Neuronal stem cell (in vitro differentiated cells): ENCODE data around the gene CADM2.

Experiments
- DNase-seq: peaks from one replicate; pipeline ENCODE4 v3.0.0-alpha.2; 2013; ENCODE audit warnings: low spot score
- H2AFZ ChIP-seq: one replicate; pipeline ENCODE4 v1.6.1; 2013; ENCODE audit warnings: mild to moderate bottlenecking, low read length, inconsistent platforms
- H2AK5ac ChIP-seq: 2 replicates; pipeline ENCODE4 v1.6.1; 2013; ENCODE audit warnings: low read depth, mild to moderate bottlenecking, inconsistent platforms, low read length, moderate library complexity, mixed read lengths
- H2BK120ac ChIP-seq: 2 replicates; pipeline ENCODE4 v1.6.1; 2013; ENCODE audit warnings: low read depth, mild to moderate bottlenecking, inconsistent platforms, low read length, moderate library complexity, mixed read lengths
- H2BK12ac ChIP-seq: one replicate; pipeline ENCODE4 v1.6.1; 2013; ENCODE audit warnings: low read length, inconsistent platforms
- H2BK15ac ChIP-seq: 2 replicates; pipeline ENCODE4 v1.6.1; 2013; ENCODE audit warnings: mild to moderate bottlenecking, low read length, inconsistent platforms, mixed read lengths
- H2BK5ac ChIP-seq: one replicate; pipeline ENCODE4 v1.6.1; 2013; ENCODE audit warnings: inconsistent platforms, mild to moderate bottlenecking, low read length, moderate library complexity
- H3K14ac ChIP-seq: one replicate; pipeline ENCODE4 v1.6.1; 2013; ENCODE audit warnings: low read length, inconsistent platforms
- H3K18ac ChIP-seq: 2 replicates; pipeline ENCODE4 v1.6.1; 2013; ENCODE audit warnings: low read length, inconsistent platforms
- H3K23ac ChIP-seq: 2 replicates; pipeline ENCODE4 v1.6.1; 2013; ENCODE audit warnings: low read depth, mild to moderate bottlenecking, mixed read lengths, low read length, inconsistent platforms; ENCODE audit not compliant: poor library complexity
- H3K27ac ChIP-seq: replicated peaks from 3 replicates; pipeline ENCODE4 v1.5.1; 2013; ENCODE audit warnings: low read length, inconsistent platforms
- H3K27me3 ChIP-seq, 3 experiments: 2 replicates each; pipeline ENCODE4 v1.6.1; 2013; ENCODE audit warnings: low read length in 3 of 3, mild to moderate bottlenecking in 2 of 3, inconsistent platforms in 1 of 3, low read depth in 1 of 3, mixed read lengths in 1 of 3, moderate library complexity in 1 of 3; ENCODE audit not compliant: control insufficient read depth in 3 of 3, insufficient read depth in 3 of 3
- H3K36me3 ChIP-seq, 2 donors: replicated peaks in 1 of 2; 2 replicates each; pipeline ENCODE4 v1.6.1; 2013; ENCODE audit warnings: low read length in 2 of 2; ENCODE audit not compliant: control insufficient read depth in 2 of 2, insufficient read depth in 2 of 2
- H3K4ac ChIP-seq: 2 replicates; pipeline ENCODE4 v1.6.1; 2013; ENCODE audit warnings: inconsistent platforms, mild to moderate bottlenecking, low read length, moderate library complexity
- H3K4me1 ChIP-seq, 2 donors: 1 replicate in 1 of 2; 2 replicates in 1 of 2; pipeline ENCODE4 v1.6.1; 2013; ENCODE audit warnings: low read length in 2 of 2, low read depth in 1 of 2; ENCODE audit not compliant: control insufficient read depth in 2 of 2, insufficient read depth in 1 of 2
- H3K4me2 ChIP-seq: one replicate; pipeline ENCODE4 v1.6.1; 2013; ENCODE audit warnings: mild to moderate bottlenecking, low read length, inconsistent platforms; ENCODE audit not compliant: insufficient read depth, poor library complexity, severe bottlenecking
- H3K4me3 ChIP-seq, 2 donors: 2 replicates each; pipeline ENCODE4 v1.5.1; 2013; ENCODE audit warnings: low read length in 2 of 2, mild to moderate bottlenecking in 2 of 2, inconsistent platforms in 1 of 2, moderate library complexity in 1 of 2
- H3K79me1 ChIP-seq: one replicate; pipeline ENCODE4 v1.6.1; 2013; ENCODE audit warnings: low read depth, mild to moderate bottlenecking, inconsistent platforms, low read length, moderate library complexity
- H3K9ac ChIP-seq: one replicate; pipeline ENCODE4 v1.6.1; 2013; ENCODE audit warnings: mild to moderate bottlenecking, low read depth, low read length, inconsistent platforms; ENCODE audit not compliant: poor library complexity
- H3K9me3 ChIP-seq, 2 donors: replicated peaks in 1 of 2; 2 replicates each; pipeline versions ENCODE3 to v1.6.1; 2013; ENCODE audit warnings: low read length in 2 of 2, mild to moderate bottlenecking in 2 of 2, inconsistent platforms in 1 of 2, low read depth in 1 of 2, mixed read lengths in 1 of 2, moderate library complexity in 1 of 2; ENCODE audit not compliant: control insufficient read depth in 2 of 2, insufficient read depth in 1 of 2
- H4K8ac ChIP-seq: one replicate; pipeline ENCODE4 v1.6.1; 2013; ENCODE audit warnings: low read depth, mild to moderate bottlenecking, inconsistent platforms, low read length, moderate library complexity
- H4K91ac ChIP-seq: one replicate; pipeline ENCODE4 v1.6.1; 2013; ENCODE audit warnings: low read length, low read depth, mild to moderate bottlenecking, inconsistent platforms; ENCODE audit not compliant: poor library complexity
- WGBS, 2 donors: extraction: QIAGEN DNeasy Blood & Tissue Kit; methylation state at CpG; one replicate each; pipeline ENCODE4 v1.1.7; 2013; ENCODE audit warnings: missing lambda C conversion rate in 2 of 2, mixed read lengths in 1 of 2; ENCODE audit not compliant: insufficient read length in 2 of 2, insufficient replicate concordance in 1 of 2; ENCODE audit errors: extremely low coverage in 2 of 2; 5-methylcytosine and 5-hydroxymethylcytosine counted together

Gene CADM2

DNA sequence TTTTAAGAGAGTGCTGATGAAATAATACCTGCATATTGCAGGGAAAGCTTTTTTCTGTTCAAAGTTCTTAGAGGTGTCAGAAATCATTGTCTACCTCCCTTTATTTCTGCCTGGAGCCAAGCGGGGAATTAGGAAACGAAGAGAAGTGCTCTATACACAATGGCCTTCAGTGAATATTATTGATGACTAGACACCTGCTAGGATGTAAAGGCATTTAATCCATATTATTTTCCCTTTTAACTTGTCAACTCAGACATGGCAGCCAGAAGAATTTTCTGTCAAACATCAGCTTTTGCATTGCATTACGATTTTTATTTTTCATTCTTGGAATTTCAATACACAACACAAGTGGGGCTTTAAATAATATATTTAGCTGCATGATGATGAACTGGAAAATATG, 24.7 kb downstream of the CADM2 start:
- WGBS, 2 donors, result no CpG with 5 or more reads among the region's 3 CpGs

DNA sequence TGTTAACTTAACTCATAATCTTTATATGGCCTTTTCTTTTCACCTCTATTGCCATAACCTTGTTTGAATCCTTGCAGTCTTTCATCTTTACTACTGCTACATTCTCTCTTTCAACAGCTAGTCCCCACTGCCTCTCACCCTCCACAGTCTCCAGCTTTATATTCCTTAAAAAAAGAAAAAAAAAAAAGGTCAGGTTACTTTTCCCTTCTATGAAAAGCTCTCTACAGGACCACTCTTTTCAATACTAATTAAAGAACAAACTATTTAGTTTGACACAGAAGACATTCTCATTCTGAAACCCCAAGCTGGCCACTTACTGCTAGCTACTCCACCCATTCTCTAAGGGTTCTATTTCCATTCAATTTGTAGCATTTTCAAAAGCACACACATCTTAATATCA, 25.6 kb downstream of the CADM2 start:
- Histone ChIP-seq H2BK5ac (no peak overlapping the region), H4K91ac (no peak overlapping the region), H2BK12ac (no peak overlapping the region), H2BK15ac (no peak overlapping the region), H3K9ac (no peak overlapping the region), H3K27ac (no peak overlapping the region), H3K4me1 (peaks cover 3 to 4% of the 10 kb centered on the region in 2 donors), H3K18ac (no peak overlapping the region), H3K9me3 (no peaks in the 10 kb centered on the region), H3K4ac (no peak overlapping the region), H3K4me3 (no peak overlapping the region), H2AFZ (no peak overlapping the region), H2BK120ac (no peak overlapping the region), H3K36me3 (no peaks in the 10 kb centered on the region), H3K27me3 (no peaks in the 10 kb centered on the region), H3K14ac (no peak overlapping the region), H3K79me1 (no peaks in the 10 kb centered on the region), H2AK5ac (no peak overlapping the region), H3K23ac (no peak overlapping the region), H4K8ac (no peak overlapping the region), H3K4me2 (no peak overlapping the region)
- DNase-seq, result no peak

More for the DNA sequence above, 24.7 kb downstream of the CADM2 start:
- no peak for DNase-seq
- no peak overlapping the region for H3K18ac ChIP-seq
- H3K9ac ChIP-seq, result no peak overlapping the region
- no peaks in the 10 kb centered on the region for H3K9me3 ChIP-seq
- H3K4me1 ChIP-seq, result peaks cover 3 to 4% of the 10 kb centered on the region in 2 donors
- no peak overlapping the region for H2BK15ac ChIP-seq
- H2BK12ac ChIP-seq, result no peak overlapping the region
- no peak overlapping the region for H2BK5ac ChIP-seq
- H3K4me3 ChIP-seq, result no peak overlapping the region
- no peak overlapping the region for H2AFZ ChIP-seq
- no peak overlapping the region for H4K91ac ChIP-seq
- no peak overlapping the region for H3K4me2 ChIP-seq
- no peak overlapping the region for H4K8ac ChIP-seq
- no peaks in the 10 kb centered on the region for H3K36me3 ChIP-seq
- H3K27me3 ChIP-seq, result no peaks in the 10 kb centered on the region
- no peak overlapping the region for H3K14ac ChIP-seq
- no peak overlapping the region for H2BK120ac ChIP-seq
- H3K23ac ChIP-seq, result no peak overlapping the region
- no peak overlapping the region for H3K4ac ChIP-seq
- no peaks in the 10 kb centered on the region for H3K79me1 ChIP-seq
- H3K27ac ChIP-seq, result no peak overlapping the region
- H2AK5ac ChIP-seq, result no peak overlapping the region

DNA sequence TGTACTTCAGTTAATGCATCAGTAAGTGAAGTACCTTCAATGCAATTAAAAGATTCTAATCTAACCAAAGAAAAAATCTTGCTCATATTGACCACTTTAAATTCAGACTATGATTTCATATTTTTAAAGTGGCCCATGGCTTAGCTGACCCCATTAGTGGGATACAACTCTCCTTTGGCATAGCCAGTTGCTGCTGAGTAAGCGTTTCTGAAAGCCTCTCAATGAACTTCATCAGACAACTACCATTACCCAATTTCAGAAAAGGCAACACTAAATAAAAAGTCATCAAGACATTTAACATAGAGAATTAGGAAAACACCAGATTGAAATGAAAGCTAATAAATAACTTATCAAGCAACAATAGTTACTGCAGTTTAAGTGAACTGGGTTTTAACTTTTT, 27.0 kb downstream of the CADM2 start:
- no CpG with 5 or more reads among the region's 1 CpG for WGBS, 2 donors
- no peaks in the 10 kb centered on the region for H3K27me3 ChIP-seq
- H3K23ac ChIP-seq, result no peak overlapping the region
- no peak overlapping the region for H2BK5ac ChIP-seq
- no peak overlapping the region for H2BK15ac ChIP-seq
- peaks cover 3 to 4% of the 10 kb centered on the region in 2 donors for H3K4me1 ChIP-seq
- H2BK12ac ChIP-seq, result no peak overlapping the region
- H3K27ac ChIP-seq, result no peak overlapping the region
- no peaks in the 10 kb centered on the region for H3K36me3 ChIP-seq
- H3K18ac ChIP-seq, result no peak overlapping the region
- H3K79me1 ChIP-seq, result no peaks in the 10 kb centered on the region
- no peak overlapping the region for H2BK120ac ChIP-seq
- H4K91ac ChIP-seq, result no peak overlapping the region
- H3K4me2 ChIP-seq, result no peak overlapping the region
- no peak overlapping the region for H3K4ac ChIP-seq
- H4K8ac ChIP-seq, result no peak overlapping the region
- DNase-seq, result no peak
- H3K4me3 ChIP-seq, result no peak overlapping the region
- no peak overlapping the region for H3K9ac ChIP-seq
- H3K9me3 ChIP-seq, result no peaks in the 10 kb centered on the region
- no peak overlapping the region for H2AFZ ChIP-seq
- no peak overlapping the region for H2AK5ac ChIP-seq
- no peak overlapping the region for H3K14ac ChIP-seq

DNA sequence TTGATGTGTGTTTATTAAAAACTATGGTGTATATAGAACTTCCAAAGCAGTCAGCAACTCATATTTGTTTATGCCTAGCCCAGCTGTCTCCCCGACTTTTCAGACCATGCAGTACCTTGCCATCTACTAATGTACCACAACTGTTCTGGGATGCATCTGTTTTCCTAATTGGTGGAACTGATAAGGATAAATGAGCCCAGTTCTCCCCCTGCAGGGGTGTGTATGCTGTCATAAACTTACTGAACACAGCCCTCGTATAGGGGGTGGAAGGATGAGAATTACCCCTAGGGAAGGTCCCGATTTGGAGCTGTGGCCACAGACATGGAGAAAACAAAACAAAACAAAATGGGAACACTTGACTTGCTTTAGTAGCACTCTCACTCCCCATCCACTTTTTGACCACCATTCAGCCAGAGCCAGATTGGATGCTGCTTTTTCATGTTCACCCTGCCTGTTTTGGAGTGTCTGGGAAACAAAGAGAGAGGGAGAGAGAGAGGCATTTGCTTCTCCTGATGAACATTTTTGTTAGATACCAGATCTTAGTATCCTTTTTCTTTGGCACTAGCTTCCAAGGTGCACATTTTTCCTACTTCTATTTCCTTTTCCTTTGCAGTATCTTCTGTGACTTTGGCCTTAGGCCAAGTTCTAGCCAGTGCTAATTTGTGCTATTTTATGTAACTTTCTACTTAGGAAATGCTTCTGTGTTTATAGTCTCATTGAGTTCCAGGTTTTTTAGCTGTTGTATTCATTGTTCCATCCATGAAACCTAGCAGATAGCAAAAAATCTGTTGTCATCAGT, 29.1 kb downstream of the CADM2 start:
- Histone ChIP-seq H2AFZ (peak overlapping the region; percentile 27), H3K4me1 (peaks cover 3 to 4% of the 10 kb centered on the region in 2 donors), H3K18ac (no peak overlapping the region), H3K14ac (no peak overlapping the region), H3K4me3 (no peak overlapping the region), H3K23ac (no peak overlapping the region), H3K27me3 (no peaks in the 10 kb centered on the region), H3K9me3 (no peaks in the 10 kb centered on the region), H2BK12ac (no peak overlapping the region), H3K27ac (no peak overlapping the region), H3K36me3 (no peaks in the 10 kb centered on the region), H3K4ac (no peak overlapping the region), H4K8ac (no peak overlapping the region), H2BK15ac (no peak overlapping the region), H4K91ac (no peak overlapping the region), H2BK5ac (no peak overlapping the region), H3K9ac (no peak overlapping the region), H2BK120ac (no peak overlapping the region), H3K79me1 (no peaks in the 10 kb centered on the region), H3K4me2 (no peak overlapping the region), H2AK5ac (no peak overlapping the region)
- no peak for DNase-seq
- WGBS, 2 donors, result no CpG with 5 or more reads among the region's 3 CpGs
